ENCODE data around the gene DLL3. TPM values are rescaled to one million over a fixed set of nuclear protein-coding genes. Genes with fewer than 3 reads are reported as not detected.
A peak's percentile ranks its signal among the peaks of the same experiment; 100 is the strongest.

Gene DLL3
- total RNA-seq, 1 donor from 2014 or later, result not detected

GRCh38 chr19:39480337-39481228 lies 18.2 kb upstream of the DLL3 start, which contains the start of gene TIMM50:
TIMM50 (plus strand) TSS chr19:39480838; CDS start chr19:39480854, 16 bp downstream.
- intact Hi-C loops (cut with DNase I), result loop anchor here (2.0 kb wide), 1 partner anchor 36 kb away; the partner anchor contains the start of gene SUPT5H
- peak; percentile 99 for DNase-seq (ENCODE audit: missing footprints)
- peak; percentile 98 for ATAC-seq

- DNase-seq (ENCODE audit: missing footprints), result no peak
- intact Hi-C loops (cut with DNase I), result loop anchor here (2.0 kb wide), 1 partner anchor 36 kb away; the partner anchor contains the start of gene SUPT5H
- no peak for ATAC-seq
These were observed 17.6 kb upstream of the DLL3 start for GRCh38 chr19:39481229-39481545.

GRCh38 chr19:39481676-39482075 lies 17.1 kb upstream of the DLL3 start:
- DNase-seq (ENCODE audit: missing footprints) (no peak), ATAC-seq (no peak)
- intact Hi-C loops (cut with DNase I), result loop anchor here (2.0 kb wide), 1 partner anchor 37 kb away; the partner anchor contains the start of gene SUPT5H

- DNase-seq (ENCODE audit: missing footprints) (no peak), ATAC-seq (no peak)
- intact Hi-C loops (cut with DNase I), result no loop called here
These were observed 15.6 kb upstream of the DLL3 start for GRCh38 chr19:39483141-39483540.

- intact Hi-C loops (cut with DNase I), result no loop called here
- DNase-seq (ENCODE audit: missing footprints) (no peak), ATAC-seq (no peak)
These were observed 9.0 kb upstream of the DLL3 start for GRCh38 chr19:39489756-39490155.

GRCh38 chr19:39492225-39492624 lies 6.5 kb upstream of the DLL3 start:
- ATAC-seq (no peak), DNase-seq (ENCODE audit: missing footprints) (no peak)
- intact Hi-C loops (cut with DNase I), result no loop called here

- no peak for ATAC-seq
- no peak for DNase-seq (ENCODE audit: missing footprints)
- intact Hi-C loops (cut with DNase I), result no loop called here
These were observed 6.0 kb upstream of the DLL3 start for GRCh38 chr19:39492788-39493187.

- DNase-seq (ENCODE audit: missing footprints) (no peak), ATAC-seq (no peak)
- intact Hi-C loops (cut with DNase I), result no loop called here
These were observed 4.1 kb upstream of the DLL3 start for GRCh38 chr19:39494661-39495060.

GRCh38 chr19:39496063-39496462 lies 2.7 kb upstream of the DLL3 start:
- intact Hi-C loops (cut with DNase I), result no loop called here
- ATAC-seq, result no peak
- DNase-seq (ENCODE audit: missing footprints), result no peak

GRCh38 chr19:39497701-39497995 lies 1.1 kb upstream of the DLL3 start:
- DNase-seq (ENCODE audit: missing footprints) (no peak), ATAC-seq (no peak)
- intact Hi-C loops (cut with DNase I), result no loop called here

GRCh38 chr19:39497996-39498797 lies 550 bp upstream of the DLL3 start:
- intact Hi-C loops (cut with DNase I), result no loop called here
- no peak for DNase-seq (ENCODE audit: missing footprints)
- ATAC-seq, result no peak

- no peak for ATAC-seq
- intact Hi-C loops (cut with DNase I), result no loop called here
- DNase-seq (ENCODE audit: missing footprints), result no peak
These were observed 1.2 kb downstream of the DLL3 start for GRCh38 chr19:39499932-39500331.

- DNase-seq (ENCODE audit: missing footprints), result no peak
- ATAC-seq, result no peak
- intact Hi-C loops (cut with DNase I), result no loop called here
These were observed 1.8 kb downstream of the DLL3 start for GRCh38 chr19:39500543-39500942.

- intact Hi-C loops (cut with DNase I), result no loop called here
- DNase-seq (ENCODE audit: missing footprints) (no peak), ATAC-seq (no peak)
These were observed 2.6 kb downstream of the DLL3 start for GRCh38 chr19:39501340-39501739.

- ATAC-seq (peak; percentile 56), DNase-seq (ENCODE audit: missing footprints) (peak; percentile 77)
- intact Hi-C loops (cut with DNase I), result no loop called here
These were observed 4.1 kb downstream of the DLL3 start for GRCh38 chr19:39502640-39503417.

- intact Hi-C loops (cut with DNase I), result no loop called here
- no peak for ATAC-seq
- DNase-seq (ENCODE audit: missing footprints), result no peak
These were observed 7.8 kb downstream of the DLL3 start for GRCh38 chr19:39506598-39506943.

GRCh38 chr19:39506944-39507714 lies 8.4 kb downstream of the DLL3 start:
- ATAC-seq, result no peak
- intact Hi-C loops (cut with DNase I), result no loop called here
- DNase-seq (ENCODE audit: missing footprints), result no peak

- DNase-seq (ENCODE audit: missing footprints), result no peak
These were observed 9.1 kb downstream of the DLL3 start for GRCh38 chr19:39507715-39508364.

More at GRCh38 chr19:39507715-39508364, 9.1 kb downstream of the DLL3 start:
- intact Hi-C loops (cut with DNase I), result no loop called here
- ATAC-seq, result no peak
